GM21529 (cell line): ENCODE results near the gene RAD23B.

Experiments
- ATAC-seq: cut with Tn5 transposase; IDR thresholded peaks from one replicate; pipeline ENCODE4 v1.9.1; 2021; ENCODE audit not compliant: unreplicated experiment

The RAD23B gene

DNA sequence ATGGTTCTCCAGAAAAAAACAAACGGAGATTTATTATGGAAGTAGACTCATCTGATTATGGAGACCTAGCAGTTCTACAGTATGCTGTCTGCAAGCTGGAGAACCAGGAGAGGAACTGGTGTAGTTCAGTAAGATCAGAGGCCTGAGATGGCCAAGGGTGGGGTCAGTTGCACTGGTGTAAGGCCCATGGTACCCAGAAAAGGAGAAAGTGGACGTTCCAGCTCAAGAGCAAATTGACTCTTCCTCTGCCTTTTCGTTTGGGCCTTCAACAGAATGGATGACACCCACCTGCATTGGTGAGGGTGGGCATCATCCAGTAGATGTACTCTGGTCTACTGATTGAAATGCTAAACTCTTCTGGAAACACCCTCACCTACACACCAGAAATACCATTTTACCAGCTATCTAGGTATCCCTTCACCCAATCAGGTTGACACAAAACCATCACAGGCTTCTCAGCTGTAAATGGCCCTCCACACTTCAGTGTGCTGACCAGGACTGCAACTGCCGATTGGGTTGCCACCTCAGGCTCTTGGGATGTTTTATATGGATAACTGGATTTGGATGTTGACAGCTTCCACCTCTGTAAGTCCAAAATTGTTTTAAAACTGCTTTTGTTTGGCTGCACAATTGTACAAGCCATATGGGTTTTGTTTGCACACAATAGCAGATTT lies 51.2 kb downstream of the RAD23B start:
- ATAC-seq, result no peak

DNA sequence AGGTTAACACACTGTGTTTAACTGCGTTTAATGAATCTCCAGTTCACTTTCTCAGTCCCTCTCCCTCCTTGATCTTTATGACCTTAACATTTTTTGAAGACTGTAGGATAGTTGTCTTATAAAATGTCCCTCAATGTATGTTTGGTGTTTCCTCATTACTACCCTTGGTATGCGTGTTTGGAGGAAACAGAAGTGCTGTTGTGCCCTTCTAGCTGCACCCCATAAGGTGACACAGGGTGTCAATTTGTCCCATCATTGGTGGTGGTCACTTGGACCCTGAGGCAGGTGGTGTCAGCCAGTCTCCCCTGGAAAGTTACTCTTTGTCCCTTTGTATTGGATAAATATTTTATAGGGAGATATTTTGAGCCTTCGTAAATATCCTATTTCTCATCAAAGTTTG lies 52.3 kb downstream of the RAD23B start:
- ATAC-seq, result no peak

DNA sequence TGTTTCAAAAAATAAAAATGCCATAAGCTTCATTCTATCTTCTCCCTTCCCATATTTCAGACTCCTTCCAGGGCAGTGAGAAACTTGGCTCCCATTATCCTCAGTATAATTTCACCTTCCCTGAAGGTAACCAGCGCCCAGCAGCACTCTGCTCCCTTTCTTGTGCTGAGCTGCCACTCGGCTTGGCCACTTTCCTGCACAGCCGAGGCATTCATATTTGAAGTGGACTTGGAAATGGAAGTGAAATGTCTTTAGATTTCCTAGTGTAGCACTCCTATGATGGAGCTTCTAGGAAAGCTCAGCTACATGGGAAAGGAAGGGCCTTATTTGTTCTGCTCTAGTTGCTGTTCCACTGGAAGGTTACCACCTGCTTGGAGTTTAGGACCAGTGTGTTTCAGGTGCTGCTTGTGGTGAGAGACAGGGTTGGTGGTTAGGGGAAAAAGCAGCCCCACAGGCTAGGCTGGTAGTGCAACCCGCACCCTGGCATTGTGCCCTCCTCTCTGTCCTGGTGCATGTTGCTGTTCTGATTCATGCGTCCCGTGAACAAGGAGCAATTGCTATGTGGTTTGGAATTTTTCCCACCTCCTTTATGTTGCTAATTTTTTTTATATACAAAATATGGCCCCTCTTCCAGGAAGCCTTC lies 53.8 kb downstream of the RAD23B start:
- no peak for ATAC-seq

DNA sequence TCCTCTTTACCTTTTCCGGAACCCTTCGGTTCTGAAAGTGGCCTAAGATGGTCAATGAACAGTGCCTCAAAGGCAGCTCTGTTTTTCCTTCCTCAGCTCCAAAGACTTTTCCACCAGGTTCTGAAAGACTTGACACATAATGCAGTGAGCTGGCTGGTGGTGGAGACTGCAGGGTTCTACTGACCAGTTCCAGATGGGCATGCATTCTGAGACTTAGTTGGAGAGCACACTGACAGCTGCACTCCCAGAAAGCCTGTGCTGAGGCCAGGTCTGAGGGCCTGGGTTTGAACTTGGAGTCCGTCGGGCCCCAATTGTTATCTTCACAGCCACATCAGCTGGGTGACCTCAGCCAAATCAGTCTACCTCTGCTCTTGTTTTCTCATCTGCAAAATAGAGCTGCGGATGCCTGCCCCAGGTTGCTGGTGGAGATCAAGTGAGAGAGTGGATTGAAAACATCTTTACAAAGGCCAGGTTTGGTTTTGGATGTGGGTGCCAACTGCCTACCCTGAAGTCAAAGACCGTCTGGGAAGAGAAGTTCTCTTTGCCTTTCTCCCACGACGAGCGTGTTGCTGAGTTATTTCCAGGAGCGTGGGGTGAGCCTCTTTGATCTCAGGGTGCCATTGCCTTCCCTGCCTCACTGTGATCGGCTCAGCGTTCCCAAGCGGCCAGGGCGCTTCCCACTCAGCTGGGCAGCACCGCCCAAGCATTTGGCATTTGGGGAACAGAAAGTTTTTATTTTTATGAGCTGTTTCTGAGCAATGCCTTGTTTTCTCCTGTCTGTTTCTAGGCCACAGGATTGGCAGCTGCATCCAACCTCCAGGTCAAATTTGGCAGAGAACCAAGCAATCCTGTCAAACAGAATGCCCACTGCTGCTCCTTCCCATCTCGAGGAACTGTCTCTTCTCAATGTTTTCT lies 54.9 kb downstream of the RAD23B start:
- ATAC-seq, result no peak

DNA sequence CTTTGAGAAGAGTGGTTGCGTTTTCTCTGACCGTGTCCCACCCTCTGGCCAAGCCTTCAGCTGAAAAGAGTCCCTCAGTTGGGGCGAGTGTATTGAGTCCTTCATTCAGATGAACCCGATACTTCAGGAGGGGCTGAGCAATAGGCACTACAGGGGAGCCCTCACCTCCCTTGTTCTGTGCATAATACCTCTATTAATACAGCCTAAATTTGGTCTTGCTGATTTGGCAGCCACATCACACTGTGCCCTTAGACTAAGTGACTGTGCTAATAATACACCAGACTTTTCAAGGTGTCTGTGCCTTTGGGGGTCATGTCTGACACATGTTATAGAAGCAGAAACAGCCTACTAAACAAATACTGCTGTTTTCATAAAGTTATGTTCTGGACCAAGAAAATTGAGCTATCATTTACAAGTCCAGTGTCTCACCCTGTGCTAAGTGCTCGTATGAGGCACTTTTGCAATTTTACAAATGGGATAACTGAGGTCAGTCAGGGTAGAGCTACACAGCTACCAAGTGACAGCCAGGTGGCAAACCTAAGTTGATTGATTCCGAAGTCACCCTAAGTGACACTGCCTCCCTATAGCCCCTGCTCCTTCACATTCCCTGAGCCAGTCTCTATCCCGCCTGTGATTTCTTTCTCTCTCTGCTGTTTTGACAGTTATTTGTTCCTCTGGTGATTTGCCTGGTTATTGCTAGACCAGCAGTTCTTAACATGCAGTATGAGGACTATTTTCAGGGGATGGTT lies 56.0 kb downstream of the RAD23B start:
- ATAC-seq, result no peak

DNA sequence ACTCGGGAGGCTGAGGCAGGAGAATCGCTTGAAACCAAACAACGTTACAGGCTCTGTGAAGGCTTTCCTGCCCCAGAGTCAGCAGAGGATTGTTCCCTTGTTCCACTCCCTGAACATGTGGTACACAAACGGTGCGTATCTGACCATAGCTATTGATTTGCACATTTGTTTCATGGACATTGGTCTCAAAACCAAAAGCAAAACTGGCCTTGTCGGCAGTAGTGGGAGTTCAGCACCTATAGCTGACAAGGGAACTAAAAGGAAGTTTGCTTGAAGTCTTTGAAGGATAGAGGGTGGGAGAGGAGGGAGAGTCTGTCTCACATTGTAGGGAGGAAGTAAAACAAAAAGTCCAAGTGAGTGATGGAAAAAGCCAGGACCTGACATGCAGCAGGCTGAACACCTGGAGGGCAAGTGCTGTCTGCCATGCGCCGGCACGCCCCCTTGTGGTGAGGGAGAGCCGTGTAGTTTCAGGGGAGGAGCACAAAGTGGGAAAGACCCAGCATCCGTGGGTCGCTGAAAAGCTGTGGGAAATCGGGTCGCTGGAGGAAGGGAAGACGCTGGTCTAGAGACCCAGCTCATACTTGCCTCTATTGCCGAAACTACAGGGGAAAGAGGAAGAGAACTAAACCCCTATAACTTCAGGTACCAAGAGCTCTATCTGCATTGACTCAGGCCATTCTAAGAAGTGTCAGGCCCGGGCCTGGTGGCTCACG lies 58.0 kb downstream of the RAD23B start:
- ATAC-seq, result peak; percentile 89

GRCh38 chr9:107342476-107343161 lies 59.5 kb downstream of the RAD23B start:
- no peak for ATAC-seq

GRCh38 chr9:107345327-107345726 lies 62.2 kb downstream of the RAD23B start:
- no peak for ATAC-seq

DNA sequence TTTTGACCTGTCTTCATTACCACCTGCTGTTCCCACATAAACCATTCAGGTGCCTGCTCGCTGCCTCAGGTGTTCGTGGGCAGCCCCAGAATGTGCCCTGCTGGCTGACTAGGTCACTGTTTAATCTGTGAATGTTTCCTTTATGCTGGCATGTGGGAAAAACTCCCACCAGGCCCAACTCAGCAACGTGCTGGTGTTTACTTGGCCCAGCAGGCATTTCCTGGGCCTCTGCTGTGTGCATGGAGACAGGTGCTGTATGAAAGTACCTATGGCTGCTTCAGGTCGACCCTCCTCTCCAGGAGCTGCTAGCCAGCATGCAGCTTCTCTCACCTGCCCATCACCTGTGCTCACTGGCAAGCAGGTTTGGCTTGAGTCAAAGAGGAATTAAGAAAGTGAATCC lies 65.8 kb downstream of the RAD23B start:
- no peak for ATAC-seq

DNA sequence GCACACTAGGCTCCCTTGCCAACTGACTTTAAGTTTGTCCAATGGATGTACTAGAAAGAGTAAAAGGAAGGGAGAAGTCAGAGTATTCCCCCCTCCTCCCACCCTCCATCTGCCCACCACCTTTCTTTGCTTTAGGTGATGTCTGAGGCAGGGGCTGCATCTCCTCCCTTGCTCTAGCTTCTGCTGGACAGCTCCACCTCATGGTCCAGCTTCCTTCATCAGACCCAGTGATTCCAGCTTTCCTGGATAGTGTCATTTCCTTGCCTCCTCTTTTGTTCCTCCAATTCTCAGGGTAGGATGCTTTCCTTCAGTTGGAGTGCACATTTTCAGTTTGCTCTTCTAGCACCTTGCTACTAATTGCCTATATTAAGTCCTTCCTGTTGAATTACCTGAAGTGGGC lies 67.4 kb downstream of the RAD23B start:
- no peak for ATAC-seq

GRCh38 chr9:107351382-107352045 lies 68.4 kb downstream of the RAD23B start:
- no peak for ATAC-seq

GRCh38 chr9:107355394-107355793 lies 72.3 kb downstream of the RAD23B start:
- no peak for ATAC-seq

- ATAC-seq, result no peak
Measured at GRCh38 chr9:107358986-107359385, 75.9 kb downstream of the RAD23B start.

- ATAC-seq, result no peak
Measured at GRCh38 chr9:107360098-107360497, 77.0 kb downstream of the RAD23B start.

GRCh38 chr9:107361816-107362215 lies 78.7 kb downstream of the RAD23B start:
- ATAC-seq, result no peak

GRCh38 chr9:107363516-107364152 lies 80.6 kb downstream of the RAD23B start:
- ATAC-seq, result no peak

DNA sequence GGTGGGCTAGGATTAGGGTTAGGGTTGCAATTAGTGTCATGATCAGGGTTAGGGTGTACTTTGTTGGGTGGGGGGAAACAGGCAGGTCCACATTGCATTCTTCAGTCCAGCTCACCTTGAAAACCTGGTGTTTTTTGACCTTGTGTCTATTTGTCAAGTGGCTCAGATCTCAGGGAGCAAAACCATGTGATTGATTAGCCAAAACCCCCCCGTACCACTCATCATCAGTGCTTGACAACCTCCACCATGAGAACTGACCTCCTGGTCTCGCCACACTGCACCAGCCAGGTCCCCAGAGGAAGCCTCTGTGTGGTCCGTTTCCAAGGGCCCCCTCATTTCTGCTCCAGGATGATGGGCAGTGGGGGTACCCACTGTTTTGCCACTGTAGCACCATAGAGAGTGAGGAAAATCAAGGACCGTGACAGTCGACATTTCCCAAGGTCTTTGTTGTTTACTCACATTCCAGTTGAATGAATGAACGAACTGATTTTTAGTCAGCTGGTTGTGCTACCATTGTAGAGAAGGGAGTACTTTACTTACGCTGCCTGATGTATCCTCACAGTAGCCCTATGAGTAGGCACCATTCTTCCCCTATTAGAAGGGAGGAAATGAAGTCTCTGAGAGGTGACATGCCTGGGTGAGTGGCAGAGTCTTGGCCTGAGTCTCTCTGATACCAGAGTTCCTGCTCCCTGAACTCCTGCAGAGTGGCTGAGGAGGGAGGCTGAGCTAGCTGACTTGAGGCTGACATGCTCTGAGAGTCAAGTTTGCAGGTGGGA lies 84.8 kb downstream of the RAD23B start:
- ATAC-seq, result no peak

DNA sequence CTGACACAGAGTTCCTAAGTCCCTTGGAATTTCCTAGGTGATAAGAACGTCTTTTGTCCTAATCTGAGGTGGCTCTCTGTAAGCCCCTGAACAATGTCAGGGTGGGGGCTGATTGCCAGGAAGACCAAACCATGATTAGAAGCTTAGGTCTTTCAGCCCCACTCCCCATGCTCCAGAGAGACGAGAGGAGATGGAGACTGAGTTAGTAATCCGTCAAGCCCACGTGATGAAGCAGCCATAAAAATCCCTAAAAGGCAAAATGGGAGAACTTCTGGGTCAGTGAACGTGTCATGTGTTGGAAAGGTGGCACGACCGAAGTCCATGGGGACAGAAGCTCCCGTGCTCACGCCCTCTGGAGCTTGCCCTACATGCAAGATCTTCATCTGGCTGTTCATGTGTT lies 85.6 kb downstream of the RAD23B start:
- ATAC-seq, result no peak
